AG09319 (cell line): ENCODE results near the gene ATL1.
A peak's percentile ranks its signal among the peaks of the same experiment; 100 is the strongest.
"Not testable (repeated sequence)": the region's sequence is repeated elsewhere in the genome, so short reads cannot be mapped to it uniquely, and the experiment has no call there.

Experiments
- DNase-seq: peaks from one replicate; pipeline ENCODE4 v3.0.0-alpha.2; 2010; ENCODE audit warnings: low read depth; ENCODE audit errors: extremely low read depth
- TF ChIP-seq, protein P1 (sequence below): IDR thresholded peaks from 2 replicates; pipeline ENCODE4 v1.5.1; 2011; ENCODE audit warnings: low read depth, mild to moderate bottlenecking, inconsistent platforms, low read length, moderate library complexity

The ATL1 gene

DNA sequence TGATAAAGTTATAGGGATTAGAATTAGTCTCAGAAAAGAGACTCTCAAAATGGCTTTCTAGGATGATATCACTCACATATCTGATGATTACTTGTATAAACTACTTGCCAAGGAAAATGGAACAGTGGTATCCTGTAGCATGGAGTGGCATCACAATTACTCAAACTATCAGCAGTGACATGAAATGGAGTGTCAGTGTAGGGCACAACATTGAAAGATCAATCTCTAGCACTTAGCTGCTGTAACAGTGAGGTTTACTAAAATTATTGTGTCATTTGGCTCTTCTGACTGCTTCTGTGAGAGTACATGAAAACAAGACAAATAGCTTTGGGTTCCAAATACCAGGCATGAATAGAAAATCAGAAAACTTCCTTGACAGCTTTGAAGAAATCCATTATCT lies 20.9 kb upstream of the ATL1 start:
- TF ChIP-seq, protein P1, sequence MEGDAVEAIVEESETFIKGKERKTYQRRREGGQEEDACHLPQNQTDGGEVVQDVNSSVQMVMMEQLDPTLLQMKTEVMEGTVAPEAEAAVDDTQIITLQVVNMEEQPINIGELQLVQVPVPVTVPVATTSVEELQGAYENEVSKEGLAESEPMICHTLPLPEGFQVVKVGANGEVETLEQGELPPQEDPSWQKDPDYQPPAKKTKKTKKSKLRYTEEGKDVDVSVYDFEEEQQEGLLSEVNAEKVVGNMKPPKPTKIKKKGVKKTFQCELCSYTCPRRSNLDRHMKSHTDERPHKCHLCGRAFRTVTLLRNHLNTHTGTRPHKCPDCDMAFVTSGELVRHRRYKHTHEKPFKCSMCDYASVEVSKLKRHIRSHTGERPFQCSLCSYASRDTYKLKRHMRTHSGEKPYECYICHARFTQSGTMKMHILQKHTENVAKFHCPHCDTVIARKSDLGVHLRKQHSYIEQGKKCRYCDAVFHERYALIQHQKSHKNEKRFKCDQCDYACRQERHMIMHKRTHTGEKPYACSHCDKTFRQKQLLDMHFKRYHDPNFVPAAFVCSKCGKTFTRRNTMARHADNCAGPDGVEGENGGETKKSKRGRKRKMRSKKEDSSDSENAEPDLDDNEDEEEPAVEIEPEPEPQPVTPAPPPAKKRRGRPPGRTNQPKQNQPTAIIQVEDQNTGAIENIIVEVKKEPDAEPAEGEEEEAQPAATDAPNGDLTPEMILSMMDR = no peak
- DNase-seq = no peak

DNA sequence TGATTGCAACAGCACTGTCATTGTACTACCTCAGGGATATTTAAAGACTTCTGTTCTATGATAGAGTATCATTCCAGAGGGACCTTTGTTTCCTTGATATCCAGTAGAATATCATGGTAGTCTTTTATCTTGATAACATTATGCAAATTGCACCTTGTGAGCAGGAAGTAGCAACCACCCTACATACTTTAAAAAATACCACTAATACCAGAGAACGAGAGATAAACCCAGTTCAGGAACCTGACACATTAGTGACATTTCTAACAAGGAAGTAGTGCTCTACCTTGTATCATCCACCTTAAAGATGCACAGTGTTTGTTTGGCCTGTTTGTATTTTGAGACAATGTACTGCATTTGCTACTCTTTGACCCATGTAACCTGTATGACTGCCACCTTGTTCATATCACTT lies 18.8 kb upstream of the ATL1 start:
- TF ChIP-seq, protein P1 = no peak
- no peak for DNase-seq

DNA sequence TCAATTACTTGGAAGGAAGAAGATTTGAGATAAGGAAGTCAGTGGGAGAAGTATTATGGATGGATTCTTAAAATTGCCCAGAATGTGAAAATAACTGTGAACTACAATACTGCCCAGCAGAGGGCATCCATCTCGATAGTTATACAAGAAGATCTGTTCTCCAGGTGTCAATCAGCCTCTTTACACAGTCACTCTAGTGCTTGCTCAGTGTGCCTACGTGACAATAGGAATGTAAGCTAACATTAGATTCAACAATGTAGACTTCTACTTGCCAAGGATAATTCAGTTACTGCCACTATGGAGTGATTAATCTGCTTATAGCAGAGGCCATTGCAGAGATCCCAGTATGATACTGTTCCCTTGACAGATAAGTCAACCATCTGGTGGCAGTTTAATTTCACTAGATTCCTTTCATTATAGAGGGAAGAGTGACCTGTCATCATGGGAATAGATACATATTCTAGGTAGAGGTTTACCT lies 17.0 kb upstream of the ATL1 start:
- no peak for DNase-seq
- TF ChIP-seq, protein P1 = peak; percentile 52

DNA sequence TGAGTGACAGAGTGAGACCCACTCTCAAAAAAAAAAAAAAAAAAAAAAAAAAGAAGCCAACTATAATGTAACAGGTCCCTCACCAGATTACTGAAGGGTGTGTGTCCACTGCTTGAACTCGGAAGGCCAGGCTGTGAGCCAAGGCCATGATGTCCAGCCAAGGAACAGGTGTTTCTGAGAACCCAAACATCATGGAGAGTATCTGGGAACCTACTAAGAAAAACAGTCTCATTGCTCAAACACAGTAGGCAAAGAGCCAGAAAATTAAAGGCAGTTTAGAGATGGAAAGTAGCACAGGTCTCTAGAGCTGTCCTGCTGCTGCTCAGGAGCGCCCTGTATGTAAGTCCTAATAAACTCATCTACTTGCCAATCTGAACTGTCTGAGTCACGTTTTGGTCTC lies 15.0 kb upstream of the ATL1 start:
- TF ChIP-seq, protein P1 = no peak
- DNase-seq = no peak

DNA sequence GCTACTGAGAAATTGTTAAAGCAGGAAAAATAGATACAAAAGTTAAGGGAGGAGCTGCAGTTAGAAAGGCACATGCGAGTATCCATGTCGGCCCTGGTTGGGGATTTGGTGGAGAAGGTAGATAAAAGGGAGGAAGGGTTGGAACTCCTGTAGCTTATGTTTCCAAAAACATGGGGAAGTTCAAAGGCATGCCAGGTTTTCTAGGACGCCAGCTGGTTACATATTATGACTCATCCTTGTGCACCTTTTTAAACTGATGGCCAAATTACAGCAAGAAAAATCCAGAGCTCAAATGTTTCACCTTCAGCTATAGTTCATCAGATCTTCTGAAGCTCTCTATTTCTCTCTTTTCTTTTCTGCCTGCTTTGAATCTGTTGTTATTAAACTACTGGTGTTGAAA lies 14.3 kb upstream of the ATL1 start:
- DNase-seq = no peak

DNA sequence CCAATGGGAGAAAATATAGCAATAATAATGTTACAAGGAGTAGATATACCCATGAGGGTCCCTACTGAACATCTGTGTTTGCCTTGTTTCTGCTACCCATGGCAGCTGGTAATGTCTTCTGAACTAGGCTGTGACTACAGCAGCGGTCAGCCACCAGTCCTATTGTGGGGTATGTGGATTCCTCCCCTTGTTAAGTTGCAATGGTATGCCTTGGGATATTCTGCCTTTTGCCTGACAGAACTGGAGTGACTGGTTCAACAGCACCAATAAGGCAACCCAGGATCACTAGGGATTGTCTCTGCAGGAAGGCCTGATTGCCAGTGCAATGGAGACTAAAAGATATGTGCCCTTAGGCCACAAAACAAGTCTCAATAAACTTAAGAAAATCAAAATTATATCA lies 9.7 kb upstream of the ATL1 start:
- DNase-seq = no peak
- TF ChIP-seq, protein P1 = no peak

More for the DNA sequence above, 14.3 kb upstream of the ATL1 start:
- TF ChIP-seq, protein P1 = no peak

DNA sequence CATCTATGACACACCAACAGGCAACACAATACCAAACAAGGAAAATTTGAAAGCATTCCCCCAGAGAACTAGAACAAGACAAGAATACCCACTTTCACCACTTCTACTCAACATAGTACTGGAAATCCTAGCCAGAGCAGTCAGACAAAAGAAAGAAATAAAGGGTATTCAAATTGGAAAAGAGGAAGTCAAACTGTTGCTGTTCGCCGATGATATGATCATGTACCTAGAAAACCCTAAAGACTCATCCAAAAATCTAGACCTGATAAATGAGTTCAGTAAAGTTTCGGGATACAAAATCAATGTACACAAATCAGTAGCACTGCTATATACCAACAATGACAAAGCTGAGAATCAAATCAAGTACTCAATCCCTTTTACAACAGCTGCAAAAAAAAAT lies 8.1 kb upstream of the ATL1 start:
- DNase-seq = no peak
- TF ChIP-seq, protein P1 = no peak

DNA sequence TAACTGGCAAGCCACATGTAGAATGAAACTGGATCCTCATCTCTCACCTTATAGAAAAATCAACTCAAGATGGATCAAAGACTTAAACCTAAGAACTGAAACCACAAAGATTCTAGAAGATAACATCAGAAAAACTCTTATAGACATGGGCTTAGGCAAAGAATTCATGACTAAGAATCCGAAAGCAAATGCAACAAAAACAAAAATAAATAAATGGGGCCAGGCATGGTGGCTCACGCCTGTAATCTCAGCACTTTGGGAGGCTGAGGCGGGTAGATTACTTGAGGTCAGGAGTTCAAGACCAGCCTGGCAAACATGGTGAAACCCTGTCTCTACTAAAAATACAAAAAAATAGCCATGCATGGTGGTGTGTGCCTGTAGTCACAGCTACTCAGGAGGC lies 7.1 kb upstream of the ATL1 start:
- not testable (repeated sequence) for DNase-seq
